IPS DF 19.7 (cell line): Measurements from ENCODE around the gene FMNL2.

ENCODE experiments used
- DNase-seq: peaks from one replicate; pipeline ENCODE4 v3.0.0-alpha.2; 2013; ENCODE audit warnings: low read depth, low spot score

Gene FMNL2

GRCh38 chr2:152553518-152553917, 218.5 kb downstream of the FMNL2 start:
- DNase-seq = no peak

DNA sequence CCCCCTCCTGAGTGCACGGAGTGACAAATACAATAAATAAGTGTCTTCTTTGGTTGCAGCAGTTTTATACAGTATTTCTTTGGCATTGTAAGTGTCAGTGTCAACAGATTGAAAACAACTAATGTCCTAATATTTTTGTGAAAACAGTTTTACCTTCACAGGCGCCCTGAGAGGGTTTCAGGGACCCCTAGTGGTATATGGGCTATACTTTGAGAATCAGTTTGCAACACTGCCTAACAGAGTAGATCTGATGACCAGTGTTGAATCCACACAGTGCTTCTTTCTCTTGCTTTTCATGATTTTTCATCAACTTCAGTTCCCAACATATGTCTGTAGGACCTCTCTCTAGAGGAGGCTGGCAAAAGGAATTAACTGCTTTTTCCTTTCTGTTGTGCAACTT, 220.1 kb downstream of the FMNL2 start:
- DNase-seq = no peak

DNA sequence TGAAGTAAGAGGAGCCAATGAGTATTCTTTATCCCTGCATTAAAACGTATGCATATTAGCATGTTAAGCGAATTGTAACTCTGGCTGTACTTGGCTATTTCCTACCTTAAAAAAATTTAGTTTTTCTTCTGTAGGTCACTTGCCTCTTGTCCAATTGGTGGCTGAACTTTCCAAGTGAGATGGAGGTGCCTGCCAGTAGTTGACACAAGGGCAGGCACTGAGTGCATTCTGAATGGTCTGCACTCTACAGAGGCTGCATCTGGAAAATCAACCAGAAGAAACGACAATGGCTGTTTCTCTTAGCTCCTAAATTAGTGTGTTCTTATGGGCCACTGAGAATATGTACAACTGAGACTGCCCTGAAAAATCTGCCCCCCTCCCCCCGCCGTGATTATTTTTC, 221.5 kb downstream of the FMNL2 start:
- no peak for DNase-seq

GRCh38 chr2:152557273-152557888, 222.4 kb downstream of the FMNL2 start:
- no peak for DNase-seq

DNA sequence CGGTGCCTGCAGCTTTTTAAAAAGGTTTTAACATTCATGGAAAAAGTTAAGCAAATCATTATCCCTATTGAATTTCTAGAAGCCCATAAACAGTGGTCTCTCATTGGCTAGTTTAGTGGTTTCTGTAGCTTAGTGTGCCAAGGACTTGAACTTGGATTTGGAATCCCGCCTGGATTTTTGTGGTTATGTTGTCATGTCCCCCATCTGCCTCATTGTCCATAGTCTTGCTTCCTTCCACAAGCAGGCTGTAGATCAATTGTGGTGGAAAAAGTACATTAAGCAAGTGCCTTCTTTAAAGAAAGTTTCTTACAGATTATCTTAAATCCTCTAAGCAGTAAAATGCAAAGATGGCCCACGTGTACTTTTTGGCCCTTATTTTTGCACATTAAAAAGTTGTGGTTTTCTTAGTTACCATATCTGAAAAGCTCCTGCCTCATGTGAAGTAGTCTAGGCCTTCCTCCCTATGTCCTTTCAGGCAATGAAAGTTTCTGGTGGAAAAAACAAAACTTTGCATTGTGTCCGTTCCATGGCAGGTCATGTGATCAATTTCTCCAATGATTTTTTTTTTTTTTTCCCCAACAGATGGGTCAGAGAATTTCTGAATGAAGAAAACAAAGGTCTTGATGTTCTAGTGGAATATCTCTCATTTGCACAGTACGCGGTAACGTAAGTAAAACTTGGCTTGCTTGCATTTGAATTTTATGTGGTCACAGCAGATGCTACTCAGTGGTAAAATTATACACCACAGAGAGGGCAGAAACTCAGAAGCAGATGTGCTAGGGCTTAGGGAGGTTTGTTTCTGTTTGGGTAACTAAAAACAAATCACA, 223.4 kb downstream of the FMNL2 start:
- no peak for DNase-seq

GRCh38 chr2:152559008-152559407, 224.0 kb downstream of the FMNL2 start:
- no peak for DNase-seq

DNA sequence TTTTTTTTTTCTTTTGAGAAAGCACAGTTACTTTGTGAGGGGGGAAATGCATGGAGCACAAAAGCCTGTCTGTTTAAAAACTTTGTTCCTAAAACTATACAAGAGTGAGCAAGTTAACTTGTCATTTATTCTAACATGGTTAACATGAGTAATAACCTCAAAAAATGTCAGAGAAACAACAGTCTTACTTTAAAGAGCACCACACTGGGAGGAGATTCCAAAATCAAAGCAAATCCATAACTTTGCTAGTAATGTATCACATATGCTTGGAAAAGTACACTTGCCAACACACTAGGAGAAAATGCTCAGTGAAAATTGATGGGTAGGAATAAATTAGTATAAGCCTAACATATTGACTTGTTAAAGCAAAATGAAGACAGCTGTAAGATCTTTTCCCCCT, 225.2 kb downstream of the FMNL2 start:
- no peak for DNase-seq

DNA sequence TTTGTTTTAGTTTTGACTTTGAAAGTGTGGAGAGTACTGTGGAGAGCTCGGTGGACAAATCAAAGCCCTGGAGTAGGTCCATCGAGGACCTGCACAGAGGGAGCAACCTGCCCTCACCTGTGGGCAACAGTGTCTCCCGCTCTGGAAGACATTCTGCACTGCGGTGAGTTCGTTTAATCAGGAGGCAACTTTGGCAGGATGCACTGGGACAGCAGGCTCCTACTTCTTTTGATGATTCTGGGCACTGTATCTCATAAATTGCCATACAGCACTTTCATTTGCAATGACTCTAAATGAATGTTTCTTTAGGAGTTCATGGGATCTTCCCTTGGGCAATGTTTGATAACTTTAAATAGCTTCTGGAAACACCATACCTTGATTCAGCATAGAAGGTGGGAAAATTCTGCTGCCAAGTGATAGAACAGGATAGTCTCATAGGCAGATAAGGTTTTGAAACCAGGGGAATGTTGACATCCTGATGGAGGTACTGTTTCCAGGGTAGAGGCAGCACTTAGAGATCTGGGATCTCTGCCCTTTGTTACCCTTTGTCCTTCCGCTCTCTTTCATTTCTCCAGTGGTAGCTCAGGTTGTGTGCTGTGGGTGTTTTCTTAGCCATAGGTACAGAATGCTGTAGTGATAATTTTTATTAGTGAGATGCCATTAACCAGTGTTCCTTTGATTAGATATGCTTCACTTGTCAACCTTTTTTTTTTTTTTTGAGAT, 226.1 kb downstream of the FMNL2 start:
- DNase-seq = no peak

- no peak for DNase-seq
Observed at GRCh38 chr2:152562198-152562884, 227.4 kb downstream of the FMNL2 start.

DNA sequence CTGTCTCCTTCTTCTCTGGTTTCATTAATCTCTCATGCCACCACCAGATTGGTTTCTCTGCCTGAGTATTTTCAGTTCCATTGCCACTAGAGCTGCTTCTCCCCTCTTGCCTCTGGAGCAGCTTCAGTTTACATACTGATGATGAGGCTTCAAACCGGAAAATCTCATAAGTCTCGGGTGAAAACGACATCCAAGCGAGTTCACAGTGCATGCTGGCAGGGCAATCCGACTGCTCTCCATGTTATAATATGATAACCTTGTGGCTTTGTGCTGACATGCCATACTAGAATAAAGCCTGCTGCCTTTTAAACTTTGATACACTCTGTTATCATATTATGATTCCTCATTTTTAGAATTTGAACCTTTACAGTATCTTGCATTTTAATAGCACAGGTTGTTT, 228.8 kb downstream of the FMNL2 start:
- no peak for DNase-seq

- no peak for DNase-seq
Observed at GRCh38 chr2:152564754-152565551, 230.0 kb downstream of the FMNL2 start.

- DNase-seq = no peak
Observed at GRCh38 chr2:152565884-152566727, 231.1 kb downstream of the FMNL2 start.

GRCh38 chr2:152566728-152567069, 231.7 kb downstream of the FMNL2 start:
- no peak for DNase-seq

GRCh38 chr2:152568531-152568930, 233.6 kb downstream of the FMNL2 start:
- no peak for DNase-seq

DNA sequence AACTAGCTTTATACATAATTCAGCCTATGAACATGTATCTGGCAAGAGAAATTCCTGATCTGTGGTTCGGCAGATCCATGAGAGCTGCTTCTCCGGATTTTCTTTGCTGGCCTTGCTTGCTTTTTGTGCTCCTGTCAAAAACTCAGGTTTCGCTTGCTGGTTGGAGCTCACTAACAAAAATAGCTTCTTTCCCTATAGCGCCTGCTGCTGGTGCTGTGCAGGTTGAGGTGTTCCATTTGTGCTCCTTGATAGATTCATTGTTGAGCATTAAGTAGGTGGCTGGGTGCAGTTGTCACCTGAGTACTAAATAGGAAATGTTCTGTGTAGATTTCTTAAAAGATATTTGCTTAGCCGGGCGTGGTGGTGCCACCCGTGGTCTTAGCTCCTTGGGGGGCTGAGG, 234.2 kb downstream of the FMNL2 start:
- DNase-seq = no peak

DNA sequence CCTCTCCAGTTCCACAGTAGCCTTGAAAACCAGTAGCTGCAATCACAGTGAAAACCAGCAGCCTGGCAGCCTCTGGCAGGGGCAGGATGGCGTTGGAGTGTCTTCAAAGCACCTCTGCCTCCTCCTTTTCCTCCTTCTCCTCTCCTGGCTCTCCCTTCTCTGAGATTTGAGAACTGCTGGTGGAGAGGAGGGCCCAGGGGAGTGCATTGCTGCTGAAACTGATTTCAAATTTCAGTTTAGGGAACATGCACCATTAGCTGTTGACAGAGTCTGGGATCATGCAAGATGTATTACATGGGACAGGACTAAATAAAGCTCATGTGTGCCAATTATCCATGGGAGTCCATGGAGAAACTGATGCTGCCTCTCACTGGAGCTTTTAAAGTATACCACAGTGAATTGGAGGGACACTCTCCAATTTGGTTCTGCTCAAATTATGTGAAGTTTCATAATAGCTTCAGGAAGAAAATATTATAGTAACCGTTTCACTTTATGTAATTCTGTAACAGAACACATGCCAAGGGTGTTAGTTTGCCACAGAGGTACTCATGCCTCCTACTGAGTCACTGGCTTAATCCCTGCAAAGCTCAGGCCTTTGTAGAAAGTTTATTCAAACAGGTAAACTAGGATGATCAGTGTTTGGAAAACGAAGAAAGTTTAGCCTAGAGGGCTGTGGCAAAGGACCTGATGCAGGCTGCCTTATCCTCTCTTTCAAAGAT, 236.2 kb downstream of the FMNL2 start:
- no peak for DNase-seq

- no peak for DNase-seq
Observed at GRCh38 chr2:152572031-152572430, 237.1 kb downstream of the FMNL2 start.

- DNase-seq = no peak
Observed at GRCh38 chr2:152573168-152573567, 238.2 kb downstream of the FMNL2 start.

DNA sequence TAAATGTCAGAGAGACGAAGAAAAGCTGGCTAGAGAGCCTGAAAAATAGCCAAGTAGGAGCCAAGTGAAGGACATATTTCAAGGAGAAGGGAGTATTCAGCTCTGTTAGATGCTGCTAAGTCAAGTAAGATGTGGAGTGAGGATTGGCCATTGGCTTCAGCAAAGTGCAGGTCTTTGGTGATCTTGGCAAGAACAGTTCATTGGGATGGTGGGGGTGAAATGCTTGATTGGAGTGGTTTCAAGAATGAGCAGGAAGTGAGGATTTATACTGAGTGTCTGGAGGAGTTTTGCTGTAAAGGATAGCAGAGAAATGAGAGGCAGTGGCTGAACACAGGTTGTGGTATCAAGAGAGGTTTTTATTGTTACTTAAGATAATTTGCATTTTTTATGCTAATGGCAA, 242.6 kb downstream of the FMNL2 start:
- no peak for DNase-seq

DNA sequence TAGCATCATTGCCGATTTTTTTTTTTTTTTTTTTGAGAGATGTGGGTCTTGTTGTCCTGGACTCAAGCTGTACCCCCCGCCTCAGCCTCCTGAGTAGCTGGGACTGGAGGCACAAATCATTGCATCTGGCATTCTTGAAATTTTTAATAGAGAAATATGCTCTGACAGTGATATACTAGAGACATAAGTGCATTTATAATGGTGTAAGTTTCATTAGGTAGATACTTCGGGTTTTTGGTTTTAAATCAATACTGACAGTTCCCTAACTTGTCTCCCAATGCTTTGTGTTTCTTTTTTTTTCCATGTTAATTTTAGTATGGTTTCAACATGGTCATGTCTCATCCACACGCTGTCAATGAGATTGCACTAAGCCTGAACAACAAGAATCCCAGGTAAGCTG, 243.6 kb downstream of the FMNL2 start:
- no peak for DNase-seq
